ENCODE data around the gene COP1.
"Not testable (repeated sequence)": the region's sequence is repeated elsewhere in the genome, so short reads cannot be mapped to it uniquely, and the experiment has no call there.

The COP1 gene

GRCh38 chr1:176096015-176096414, 111.1 kb downstream of the COP1 start:
- no peak overlapping the region for H3K27ac ChIP-seq (replicated peaks; ENCODE audit: low read length)
- H2BK12ac ChIP-seq (ENCODE audit: low read length) = no peak overlapping the region
- H3K4me1 ChIP-seq (ENCODE audit: control insufficient read depth in 2 of 2, insufficient read depth in 1 of 2, low read depth in 1 of 2, low read length in 2 of 2) = no peaks in the 10 kb centered on the region
- no peak overlapping the region for H3K4me2 ChIP-seq (ENCODE audit: insufficient read depth, low read length, poor library complexity, severe bottlenecking)
- no peak overlapping the region for H3K9ac ChIP-seq (ENCODE audit: low read depth, low read length, poor library complexity)
- H3K14ac ChIP-seq (ENCODE audit: low read length) = no peak overlapping the region
- H3K27me3 ChIP-seq (ENCODE audit: control insufficient read depth in 3 of 3, insufficient read depth in 3 of 3, low read depth in 1 of 3, low read length in 3 of 3) = no peaks in the 10 kb centered on the region
- H2AK5ac ChIP-seq (ENCODE audit: low read depth, low read length) = no peak overlapping the region
- H3K18ac ChIP-seq (ENCODE audit: low read length) = no peak overlapping the region
- H3K79me1 ChIP-seq (ENCODE audit: low read depth, low read length) = no peaks in the 10 kb centered on the region
- H3K9me3 ChIP-seq (replicated peaks in 1 of 2; ENCODE audit: control insufficient read depth in 2 of 2, insufficient read depth in 1 of 2, low read depth in 1 of 2, low read length in 2 of 2) = peaks cover 10 to 32% of the 10 kb centered on the region in 2 donors
- no peak overlapping the region for H3K4ac ChIP-seq (ENCODE audit: low read length)
- no peak overlapping the region for H3K23ac ChIP-seq (ENCODE audit: low read depth, low read length, poor library complexity)
- no peak overlapping the region for H4K91ac ChIP-seq (ENCODE audit: low read depth, low read length, poor library complexity)
- H2BK15ac ChIP-seq (ENCODE audit: low read length) = no peak overlapping the region
- no peak overlapping the region for H2BK5ac ChIP-seq (ENCODE audit: low read length)
- H3K4me3 ChIP-seq (ENCODE audit: low read length in 2 of 2) = peak overlapping the region in 1 of 2 donors; percentile 60
- no peak for DNase-seq (ENCODE audit: low spot score)
- no peak overlapping the region for H4K8ac ChIP-seq (ENCODE audit: low read depth, low read length)
- peaks cover 7 to 46% of the 10 kb centered on the region in 2 donors for H3K36me3 ChIP-seq (replicated peaks in 1 of 2; ENCODE audit: control insufficient read depth in 2 of 2, insufficient read depth in 2 of 2, low read length in 2 of 2)
- WGBS, 2 donors (ENCODE audit: extremely low coverage in 2 of 2, insufficient read length in 2 of 2, insufficient replicate concordance in 1 of 2) = no CpG with 5 or more reads among the region's 3 CpGs
- no peak overlapping the region for H2BK120ac ChIP-seq (ENCODE audit: low read depth, low read length)
- no peak overlapping the region for H2AFZ ChIP-seq (ENCODE audit: low read length)

- Histone ChIP-seq H3K4me1 (ENCODE audit: control insufficient read depth in 2 of 2, insufficient read depth in 1 of 2, low read depth in 1 of 2, low read length in 2 of 2) (peaks cover 0 to 2% of the 10 kb centered on the region in 2 donors), H3K4ac (ENCODE audit: low read length) (no peak overlapping the region), H3K9ac (ENCODE audit: low read depth, low read length, poor library complexity) (no peak overlapping the region), H3K9me3 (replicated peaks in 1 of 2; ENCODE audit: control insufficient read depth in 2 of 2, insufficient read depth in 1 of 2, low read depth in 1 of 2, low read length in 2 of 2) (no peaks in the 10 kb centered on the region), H3K79me1 (ENCODE audit: low read depth, low read length) (peaks cover 1% of the 10 kb centered on the region), H4K91ac (ENCODE audit: low read depth, low read length, poor library complexity) (no peak overlapping the region), H3K36me3 (replicated peaks in 1 of 2; ENCODE audit: control insufficient read depth in 2 of 2, insufficient read depth in 2 of 2, low read length in 2 of 2) (peaks cover 0 to 3% of the 10 kb centered on the region in 2 donors), H2AFZ (ENCODE audit: low read length) (no peak overlapping the region), H2BK5ac (ENCODE audit: low read length) (no peak overlapping the region), H2AK5ac (ENCODE audit: low read depth, low read length) (no peak overlapping the region), H3K4me2 (ENCODE audit: insufficient read depth, low read length, poor library complexity, severe bottlenecking) (no peak overlapping the region), H2BK12ac (ENCODE audit: low read length) (no peak overlapping the region), H3K14ac (ENCODE audit: low read length) (no peak overlapping the region), H4K8ac (ENCODE audit: low read depth, low read length) (no peak overlapping the region), H2BK120ac (ENCODE audit: low read depth, low read length) (no peak overlapping the region), H3K27ac (replicated peaks; ENCODE audit: low read length) (no peak overlapping the region), H3K27me3 (ENCODE audit: control insufficient read depth in 3 of 3, insufficient read depth in 3 of 3, low read depth in 1 of 3, low read length in 3 of 3) (no peaks in the 10 kb centered on the region), H2BK15ac (ENCODE audit: low read length) (no peak overlapping the region), H3K23ac (ENCODE audit: low read depth, low read length, poor library complexity) (no peak overlapping the region), H3K4me3 (ENCODE audit: low read length in 2 of 2) (no peak overlapping the region), H3K18ac (ENCODE audit: low read length) (no peak overlapping the region)
- WGBS, 2 donors (ENCODE audit: extremely low coverage in 2 of 2, insufficient read length in 2 of 2, insufficient replicate concordance in 1 of 2) = no CpG with 5 or more reads among the region's 1 CpG
- no peak for DNase-seq (ENCODE audit: low spot score)
These were observed 116.3 kb downstream of the COP1 start for GRCh38 chr1:176090766-176091165.

GRCh38 chr1:176087746-176088145, 119.3 kb downstream of the COP1 start:
- not testable (repeated sequence) for H2AFZ ChIP-seq (ENCODE audit: low read length); H3K4me1 ChIP-seq (ENCODE audit: control insufficient read depth in 2 of 2, insufficient read depth in 1 of 2, low read depth in 1 of 2, low read length in 2 of 2); H4K8ac ChIP-seq (ENCODE audit: low read depth, low read length); H3K9ac ChIP-seq (ENCODE audit: low read depth, low read length, poor library complexity); H3K18ac ChIP-seq (ENCODE audit: low read length); H3K27me3 ChIP-seq (ENCODE audit: control insufficient read depth in 3 of 3, insufficient read depth in 3 of 3, low read depth in 1 of 3, low read length in 3 of 3); H2BK120ac ChIP-seq (ENCODE audit: low read depth, low read length); H3K23ac ChIP-seq (ENCODE audit: low read depth, low read length, poor library complexity); H3K4me3 ChIP-seq (ENCODE audit: low read length in 2 of 2); H4K91ac ChIP-seq (ENCODE audit: low read depth, low read length, poor library complexity); H3K27ac ChIP-seq (replicated peaks; ENCODE audit: low read length); H2BK12ac ChIP-seq (ENCODE audit: low read length); H3K9me3 ChIP-seq (replicated peaks in 1 of 2; ENCODE audit: control insufficient read depth in 2 of 2, insufficient read depth in 1 of 2, low read depth in 1 of 2, low read length in 2 of 2); H3K4ac ChIP-seq (ENCODE audit: low read length); H2AK5ac ChIP-seq (ENCODE audit: low read depth, low read length); H2BK15ac ChIP-seq (ENCODE audit: low read length); DNase-seq (ENCODE audit: low spot score); H3K4me2 ChIP-seq (ENCODE audit: insufficient read depth, low read length, poor library complexity, severe bottlenecking); H2BK5ac ChIP-seq (ENCODE audit: low read length); H3K79me1 ChIP-seq (ENCODE audit: low read depth, low read length); H3K14ac ChIP-seq (ENCODE audit: low read length)
- WGBS, 2 donors (ENCODE audit: extremely low coverage in 2 of 2, insufficient read length in 2 of 2, insufficient replicate concordance in 1 of 2) = no CpG with 5 or more reads among the region's 3 CpGs
- H3K36me3 ChIP-seq (replicated peaks in 1 of 2; ENCODE audit: control insufficient read depth in 2 of 2, insufficient read depth in 2 of 2, low read length in 2 of 2) = peaks cover 0 to 14% of the 10 kb centered on the region in 2 donors

GRCh38 chr1:176073524-176074157, 133.4 kb downstream of the COP1 start:
- no peak overlapping the region for H3K4me3 ChIP-seq (ENCODE audit: low read length in 2 of 2)
- H3K18ac ChIP-seq (ENCODE audit: low read length) = no peak overlapping the region
- H3K23ac ChIP-seq (ENCODE audit: low read depth, low read length, poor library complexity) = no peak overlapping the region
- no peak overlapping the region for H2BK5ac ChIP-seq (ENCODE audit: low read length)
- H2BK15ac ChIP-seq (ENCODE audit: low read length) = no peak overlapping the region
- H2AK5ac ChIP-seq (ENCODE audit: low read depth, low read length) = no peak overlapping the region
- H3K27ac ChIP-seq (replicated peaks; ENCODE audit: low read length) = no peak overlapping the region
- no peak overlapping the region for H3K4ac ChIP-seq (ENCODE audit: low read length)
- H3K9ac ChIP-seq (ENCODE audit: low read depth, low read length, poor library complexity) = no peak overlapping the region
- no peaks in the 10 kb centered on the region for H3K27me3 ChIP-seq (ENCODE audit: control insufficient read depth in 3 of 3, insufficient read depth in 3 of 3, low read depth in 1 of 3, low read length in 3 of 3)
- peak; percentile 67 for DNase-seq (ENCODE audit: low spot score)
- H3K9me3 ChIP-seq (replicated peaks in 1 of 2; ENCODE audit: control insufficient read depth in 2 of 2, insufficient read depth in 1 of 2, low read depth in 1 of 2, low read length in 2 of 2) = peaks cover 0 to 18% of the 10 kb centered on the region in 2 donors
- H3K4me1 ChIP-seq (ENCODE audit: control insufficient read depth in 2 of 2, insufficient read depth in 1 of 2, low read depth in 1 of 2, low read length in 2 of 2) = no peaks in the 10 kb centered on the region
- H3K36me3 ChIP-seq (replicated peaks in 1 of 2; ENCODE audit: control insufficient read depth in 2 of 2, insufficient read depth in 2 of 2, low read length in 2 of 2) = peaks cover 0 to 26% of the 10 kb centered on the region in 2 donors
- H2AFZ ChIP-seq (ENCODE audit: low read length) = no peak overlapping the region
- H3K4me2 ChIP-seq (ENCODE audit: insufficient read depth, low read length, poor library complexity, severe bottlenecking) = no peak overlapping the region
- WGBS, 2 donors (ENCODE audit: extremely low coverage in 2 of 2, insufficient read length in 2 of 2, insufficient replicate concordance in 1 of 2) = no CpG with 5 or more reads among the region's 5 CpGs
- no peak overlapping the region for H2BK120ac ChIP-seq (ENCODE audit: low read depth, low read length)
- H4K8ac ChIP-seq (ENCODE audit: low read depth, low read length) = no peak overlapping the region
- no peaks in the 10 kb centered on the region for H3K79me1 ChIP-seq (ENCODE audit: low read depth, low read length)
- H3K14ac ChIP-seq (ENCODE audit: low read length) = no peak overlapping the region
- no peak overlapping the region for H4K91ac ChIP-seq (ENCODE audit: low read depth, low read length, poor library complexity)
- H2BK12ac ChIP-seq (ENCODE audit: low read length) = no peak overlapping the region

Data from neuronal stem cell (in vitro differentiated cells).